Immature natural killer cell (primary cell): ENCODE data around the gene MYO1D. TPM values are rescaled to one million over a fixed set of nuclear protein-coding genes. Genes with fewer than 3 reads are reported as not detected.

Source experiments
- DNase-seq, 3 donors: peaks; one replicate each; pipeline ENCODE4 v3.0.0; 2022; ENCODE audit warnings: mixed read lengths in 1 of 3
- H3K27ac Mint-ChIP-seq, 6 donors: one replicate each; pipeline ENCODE4 v1.8.0; 2020; ENCODE audit warnings: mixed read lengths in 6 of 6, mild to moderate bottlenecking in 5 of 6, inconsistent platforms in 4 of 6, moderate library complexity in 3 of 6
- H3K27me3 Mint-ChIP-seq, 3 donors: one replicate each; pipeline ENCODE4 v1.8.0; 2020 to 2021; ENCODE audit warnings: low read depth in 3 of 3, mild to moderate bottlenecking in 3 of 3, mixed read lengths in 3 of 3, moderate library complexity in 3 of 3, inconsistent platforms in 1 of 3
- H3K36me3 Mint-ChIP-seq, 3 donors: one replicate each; pipeline ENCODE4 v1.8.0; 2020; ENCODE audit warnings: mixed read lengths in 3 of 3, inconsistent platforms in 2 of 3, mild to moderate bottlenecking in 2 of 3
- H3K4me1 Mint-ChIP-seq, 2 donors: one replicate each; pipeline ENCODE4 v1.8.0; 2020; ENCODE audit warnings: inconsistent platforms in 2 of 2, mild to moderate bottlenecking in 2 of 2, mixed read lengths in 2 of 2, moderate library complexity in 1 of 2
- H3K4me3 Mint-ChIP-seq, 5 donors: one replicate each; pipeline ENCODE4 v1.8.0; 2020; ENCODE audit warnings: mild to moderate bottlenecking in 5 of 5, mixed read lengths in 5 of 5, inconsistent platforms in 3 of 5, moderate library complexity in 3 of 5
- H3K9me3 Mint-ChIP-seq, 6 donors: one replicate each; pipeline ENCODE4 v1.8.0; 2020; ENCODE audit warnings: mild to moderate bottlenecking in 6 of 6, mixed read lengths in 6 of 6, inconsistent platforms in 4 of 6, moderate library complexity in 3 of 6
- polyA plus RNA-seq, 3 donors: library from polyadenylated mRNA; unstranded; fragments of 300-500 nt; fragmentation: Illumina TruSeq; gene quantifications; one replicate each; pipeline ENCODE4 v1.2.3, GENCODE V29; 2021

Gene MYO1D
- polyA plus RNA-seq, 3 donors from 2014 or later: 2.0 to 7.9 TPM; not detected in 1

- Mint-ChIP-seq H3K36me3 (peaks cover 0 to 8% (median 5%) of the 10 kb centered on the region in 3 donors), H3K27ac (no peak overlapping the region), H3K4me3 (no peak overlapping the region), H3K27me3 (peaks cover 1 to 4% (median 4%) of the 10 kb centered on the region in 3 donors), H3K9me3 (no peaks in the 10 kb centered on the region), H3K4me1 (peaks cover 69 to 72% of the 10 kb centered on the region in 2 donors)
- no peak for DNase-seq
Observed at GRCh38 chr17:32513579-32513978, 363.3 kb downstream of the MYO1D start.

GRCh38 chr17:32512328-32512727 is 364.6 kb downstream of the MYO1D start:
- no peak for DNase-seq
- H3K4me3 Mint-ChIP-seq: no peak overlapping the region
- H3K36me3 Mint-ChIP-seq: peaks cover 0 to 8% (median 5%) of the 10 kb centered on the region in 3 donors
- peaks cover 66 to 72% of the 10 kb centered on the region in 2 donors for H3K4me1 Mint-ChIP-seq
- no peak overlapping the region for H3K27ac Mint-ChIP-seq
- H3K27me3 Mint-ChIP-seq: peaks cover 0 to 3% (median 2%) of the 10 kb centered on the region in 3 donors
- H3K9me3 Mint-ChIP-seq: no peaks in the 10 kb centered on the region

GRCh38 chr17:32510466-32510865 is 366.5 kb downstream of the MYO1D start:
- peaks cover 0 to 8% (median 5%) of the 10 kb centered on the region in 3 donors for H3K36me3 Mint-ChIP-seq
- peaks cover 66 to 72% of the 10 kb centered on the region in 2 donors for H3K4me1 Mint-ChIP-seq
- H3K27ac Mint-ChIP-seq: peak overlapping the region in 2 of 6 donors; percentile 24 to 73

GRCh38 chr17:32508926-32509325 is 368.0 kb downstream of the MYO1D start:
- Mint-ChIP-seq H3K4me1 (peaks cover 77 to 80% of the 10 kb centered on the region in 2 donors), H3K4me3 (peak overlapping the region in 1 of 5 donors; percentile 24), H3K27me3 (peaks cover 0 to 5% (median 2%) of the 10 kb centered on the region in 3 donors), H3K36me3 (peaks cover 0 to 8% (median 5%) of the 10 kb centered on the region in 3 donors), H3K9me3 (no peaks in the 10 kb centered on the region), H3K27ac (peak overlapping the region in 3 of 6 donors; percentile 13 to 55 (median 39))
- no peak for DNase-seq

More at GRCh38 chr17:32510466-32510865, 366.5 kb downstream of the MYO1D start:
- no peak overlapping the region for H3K4me3 Mint-ChIP-seq
- peaks cover 0 to 5% (median 2%) of the 10 kb centered on the region in 3 donors for H3K27me3 Mint-ChIP-seq
- no peaks in the 10 kb centered on the region for H3K9me3 Mint-ChIP-seq
- DNase-seq: no peak

GRCh38 chr17:32504166-32504990 is 372.5 kb downstream of the MYO1D start:
- H3K27ac Mint-ChIP-seq: peak overlapping the region; percentile 96 to 99 (median 98)
- no peaks in the 10 kb centered on the region for H3K9me3 Mint-ChIP-seq
- peaks cover 0 to 5% (median 2%) of the 10 kb centered on the region in 3 donors for H3K27me3 Mint-ChIP-seq
- peak overlapping the region; percentile 70 to 81 (median 76) for H3K4me3 Mint-ChIP-seq
- peaks cover 81 to 85% of the 10 kb centered on the region in 2 donors for H3K4me1 Mint-ChIP-seq
- no peak for DNase-seq
- peaks cover 0 to 4% (median 0%) of the 10 kb centered on the region in 3 donors for H3K36me3 Mint-ChIP-seq

GRCh38 chr17:32503251-32504165 is 373.4 kb downstream of the MYO1D start:
- peaks cover 72 to 76% of the 10 kb centered on the region in 2 donors for H3K4me1 Mint-ChIP-seq
- peaks cover 0 to 4% (median 0%) of the 10 kb centered on the region in 3 donors for H3K36me3 Mint-ChIP-seq
- peaks cover 0 to 5% (median 2%) of the 10 kb centered on the region in 3 donors for H3K27me3 Mint-ChIP-seq
- DNase-seq: peak; percentile 64 to 72 (median 71)
- H3K4me3 Mint-ChIP-seq: peak overlapping the region; percentile 70 to 81 (median 76)
- no peaks in the 10 kb centered on the region for H3K9me3 Mint-ChIP-seq
- peak overlapping the region; percentile 96 to 99 (median 98) for H3K27ac Mint-ChIP-seq

- Mint-ChIP-seq H3K36me3 (peaks cover 0 to 4% (median 0%) of the 10 kb centered on the region in 3 donors), H3K27me3 (peaks cover 0 to 5% (median 2%) of the 10 kb centered on the region in 3 donors), H3K9me3 (no peaks in the 10 kb centered on the region), H3K27ac (peak overlapping the region; percentile 96 to 99 (median 98)), H3K4me3 (peak overlapping the region; percentile 70 to 81 (median 76)), H3K4me1 (peaks cover 68% of the 10 kb centered on the region in 2 donors)
- no peak for DNase-seq
Observed at GRCh38 chr17:32502710-32503109, 374.2 kb downstream of the MYO1D start.

GRCh38 chr17:32502013-32502412 is 374.9 kb downstream of the MYO1D start:
- H3K4me3 Mint-ChIP-seq: peak overlapping the region; percentile 51 to 76 (median 69)
- no peak for DNase-seq
- peaks cover 61 to 62% of the 10 kb centered on the region in 2 donors for H3K4me1 Mint-ChIP-seq

GRCh38 chr17:32498391-32498790 is 378.5 kb downstream of the MYO1D start:
- no peak overlapping the region for H3K4me3 Mint-ChIP-seq
- H3K27me3 Mint-ChIP-seq: peaks cover 0 to 5% (median 3%) of the 10 kb centered on the region in 3 donors
- no peak for DNase-seq
- no peaks in the 10 kb centered on the region for H3K9me3 Mint-ChIP-seq
- H3K4me1 Mint-ChIP-seq: peaks cover 29 to 35% of the 10 kb centered on the region in 2 donors
- H3K27ac Mint-ChIP-seq: peak overlapping the region in 1 of 6 donors; percentile 4
- H3K36me3 Mint-ChIP-seq: peaks cover 0 to 4% (median 0%) of the 10 kb centered on the region in 3 donors

More at GRCh38 chr17:32502013-32502412, 374.9 kb downstream of the MYO1D start:
- Mint-ChIP-seq H3K36me3 (peaks cover 0 to 4% (median 0%) of the 10 kb centered on the region in 3 donors), H3K9me3 (no peaks in the 10 kb centered on the region), H3K27ac (peak overlapping the region; percentile 96 to 99 (median 98)), H3K27me3 (peaks cover 2 to 5% (median 2%) of the 10 kb centered on the region in 3 donors)

- no peaks in the 10 kb centered on the region for H3K9me3 Mint-ChIP-seq
- H3K4me3 Mint-ChIP-seq: no peak overlapping the region
- peaks cover 29 to 34% of the 10 kb centered on the region in 2 donors for H3K4me1 Mint-ChIP-seq
- peaks cover 0 to 5% (median 3%) of the 10 kb centered on the region in 3 donors for H3K27me3 Mint-ChIP-seq
- no peak overlapping the region for H3K27ac Mint-ChIP-seq
- H3K36me3 Mint-ChIP-seq: peaks cover 0 to 4% (median 0%) of the 10 kb centered on the region in 3 donors
- DNase-seq: no peak
Observed at GRCh38 chr17:32497431-32498205, 379.3 kb downstream of the MYO1D start.

GRCh38 chr17:32496395-32497073 is 380.4 kb downstream of the MYO1D start:
- no peak for DNase-seq
- Mint-ChIP-seq H3K27ac (peak overlapping the region in 1 of 6 donors; percentile 66), H3K36me3 (no peaks in the 10 kb centered on the region), H3K4me3 (no peak overlapping the region), H3K9me3 (no peaks in the 10 kb centered on the region), H3K4me1 (peaks cover 29 to 33% of the 10 kb centered on the region in 2 donors), H3K27me3 (peaks cover 0 to 5% (median 1%) of the 10 kb centered on the region in 3 donors)
